PC-9 (cell line): ENCODE measurements around the gene TAF9B. TPM values are rescaled to one million over a fixed set of nuclear protein-coding genes. Genes with fewer than 3 reads are reported as not detected.
"Not testable (repeated sequence)": the region's sequence is repeated elsewhere in the genome, so short reads cannot be mapped to it uniquely, and the experiment has no call there.

ENCODE experiments used
- BruUV-seq: library from RNA; stranded (reverse); fragments of 400-500 nt; replicated peaks from 2 replicates; lab custom pipeline; 2021; lab: Mats Ljungman, UMichigan
- CTCF ChIA-PET: fragments of 300-600 bp; sonication (Branson Sonifier 250); formaldehyde crosslinking; loops from one replicate; lab custom pipeline; 2022; ENCODE audit warnings: antibody characterized with exemption; lab: Charles Lee
- POLR2A ChIA-PET: fragments of 300-600 bp; sonication (Branson Sonifier 250); formaldehyde crosslinking; loops from one replicate; lab custom pipeline; 2022; ENCODE audit warnings: antibody characterized with exemption; ENCODE audit not compliant: unreplicated experiment; lab: Charles Lee
- DNase-seq, 2 experiments: peaks; one replicate each; pipeline versions ENCODE4 v3.0.0 to v3.0.0-alpha.2; 2015 to 2022; ENCODE audit warnings: mixed read lengths in 1 of 2
- H2AFZ ChIP-seq: fragments of 200-600 bp; sonication (generic); 2 replicates; pipeline ENCODE4 v1.8.1; 2017; ENCODE audit warnings: antibody characterized with exemption
- H3F3A ChIP-seq: fragments of 200-600 bp; sonication (generic); 2 replicates; pipeline ENCODE4 v1.8.1; 2017; ENCODE audit warnings: antibody characterized with exemption, mild to moderate bottlenecking, low read depth; ENCODE audit not compliant: insufficient read depth
- H3K27ac ChIP-seq: fragments of 200-600 bp; sonication (generic); 2 replicates; pipeline ENCODE4 v1.6.1; 2016; ENCODE audit warnings: mixed run types
- H3K27me3 ChIP-seq: fragments of 200-600 bp; sonication (generic); 2 replicates; pipeline ENCODE4 v1.6.1; 2016; ENCODE audit warnings: low read depth, mixed run types; ENCODE audit not compliant: insufficient read depth
- H3K36me3 ChIP-seq: fragments of 200-600 bp; sonication (generic); 2 replicates; pipeline ENCODE4 v1.6.1; 2016; ENCODE audit warnings: low read depth, mixed run types
- H3K4me1 ChIP-seq: fragments of 200-600 bp; sonication (generic); replicated peaks from 2 replicates; pipeline ENCODE4 v1.6.1; 2016; ENCODE audit warnings: mixed run types; ENCODE audit not compliant: insufficient read depth
- H3K4me2 ChIP-seq: fragments of 200-600 bp; sonication (generic); 2 replicates; pipeline ENCODE4 v1.6.1; 2017; ENCODE audit warnings: mixed run types
- H3K4me3 ChIP-seq: fragments of 200-600 bp; sonication (generic); 2 replicates; pipeline ENCODE4 v1.6.1; 2016; ENCODE audit warnings: mixed run types
- H3K79me2 ChIP-seq: fragments of 200-600 bp; sonication (generic); 2 replicates; pipeline ENCODE4 v1.6.1; 2017; ENCODE audit warnings: low read depth, mixed run types
- H3K9me2 ChIP-seq: fragments of 200-600 bp; sonication (generic); 2 replicates; pipeline ENCODE4 v1.8.1; 2017; ENCODE audit warnings: mild to moderate bottlenecking; ENCODE audit not compliant: insufficient read depth
- H3K9me3 ChIP-seq: fragments of 200-600 bp; sonication (generic); 2 replicates; pipeline ENCODE4 v1.8.1; 2016; ENCODE audit warnings: low read depth; ENCODE audit not compliant: insufficient read depth
- H4K20me1 ChIP-seq: fragments of 200-600 bp; sonication (generic); 2 replicates; pipeline ENCODE4 v1.8.1; 2017; ENCODE audit not compliant: insufficient read depth
- CTCF ChIP-seq: fragments of 200-600 bp; sonication (generic); conservative IDR thresholded peaks from 2 replicates; pipeline ENCODE4 v1.6.1; 2017; ENCODE audit warnings: mixed run types, antibody characterized with exemption, mild to moderate bottlenecking, moderate library complexity
- EZH2 ChIP-seq: fragments of 200-600 bp; sonication (generic); IDR thresholded peaks from 2 replicates; pipeline ENCODE4 v1.8.0; 2017; ENCODE audit warnings: antibody characterized with exemption, low read depth
- intact Hi-C: fragments of 100-400 bp; cut with micrococcal nuclease; formaldehyde crosslinking; loops from one replicate; pipeline ENCODE4 v1.10.0; 2022; ENCODE audit not compliant: unreplicated experiment
- total RNA-seq: library from RNA; stranded (reverse); gene quantifications from 2 replicates; pipeline ENCODE4 v1.2.3, GENCODE V29; 2021

TAF9B gene
- total RNA-seq, 1 experiment from 2014 or later = 11.4 TPM

- BruUV-seq = no TSS peak
- H3K36me3 ChIP-seq = no peaks in the 10 kb centered on the region
- no peaks in the 10 kb centered on the region for H3F3A ChIP-seq
- H3K27me3 ChIP-seq = peaks cover 9% of the 10 kb centered on the region; the same call in 1 of the 2 replicates
- no peaks in the 10 kb centered on the region for H4K20me1 ChIP-seq
- no peaks in the 10 kb centered on the region for H3K9me2 ChIP-seq
- POLR2A ChIA-PET = no interaction called here
- DNase-seq = no peak
- no peaks in the 10 kb centered on the region for H3K9me3 ChIP-seq
- TF ChIP-seq CTCF = no peak
- no peak for TF ChIP-seq EZH2
- H3K4me2 ChIP-seq = no peak overlapping the region
- no peaks in the 10 kb centered on the region for H3K4me1 ChIP-seq
- H3K4me3 ChIP-seq = no peak overlapping the region
- intact Hi-C loops = no loop called here
- CTCF ChIA-PET = no interaction called here
- H3K27ac ChIP-seq = no peak overlapping the region
- no peak overlapping the region for H2AFZ ChIP-seq
- H3K79me2 ChIP-seq = no peaks in the 10 kb centered on the region
Measured at GRCh38 chrX:78168065-78168464, 28.6 kb upstream of the TAF9B start.

GRCh38 chrX:78165425-78165824, 26.0 kb upstream of the TAF9B start:
- ChIA-PET POLR2A (no interaction called here), CTCF (no interaction called here)
- no peaks in the 10 kb centered on the region for H3K79me2 ChIP-seq
- H4K20me1 ChIP-seq = no peaks in the 10 kb centered on the region
- no peak overlapping the region for H3K4me3 ChIP-seq
- no TSS peak for BruUV-seq
- intact Hi-C loops = no loop called here
- no peak for TF ChIP-seq EZH2
- no peak for TF ChIP-seq CTCF
- H3K9me3 ChIP-seq = no peaks in the 10 kb centered on the region
- no peaks in the 10 kb centered on the region for H3F3A ChIP-seq
- no peak overlapping the region for H3K4me2 ChIP-seq
- no peaks in the 10 kb centered on the region for H3K9me2 ChIP-seq
- no peak overlapping the region for H2AFZ ChIP-seq
- H3K4me1 ChIP-seq = no peaks in the 10 kb centered on the region
- no peak for DNase-seq
- H3K27me3 ChIP-seq = peaks cover under 1% of the 10 kb centered on the region; the same call in 1 of the 2 replicates
- H3K27ac ChIP-seq = no peak overlapping the region
- no peaks in the 10 kb centered on the region for H3K36me3 ChIP-seq

- CTCF ChIA-PET, H3K79me2 ChIP-seq, H3K4me3 ChIP-seq, H4K20me1 ChIP-seq, H3F3A ChIP-seq, H3K4me2 ChIP-seq, BruUV-seq, H2AFZ ChIP-seq, H3K36me3 ChIP-seq, H3K27ac ChIP-seq, H3K4me1 ChIP-seq, H3K9me3 ChIP-seq, intact Hi-C loops, H3K9me2 ChIP-seq, POLR2A ChIA-PET, DNase-seq, H3K27me3 ChIP-seq: not testable (repeated sequence)
Measured at GRCh38 chrX:78163175-78163574, 23.7 kb upstream of the TAF9B start.

- H3K4me2 ChIP-seq, CTCF ChIA-PET, intact Hi-C loops, BruUV-seq, H3K27ac ChIP-seq, H3F3A ChIP-seq, H3K4me1 ChIP-seq, H3K79me2 ChIP-seq, DNase-seq, H4K20me1 ChIP-seq, H3K36me3 ChIP-seq, POLR2A ChIA-PET, H3K9me3 ChIP-seq, H2AFZ ChIP-seq, H3K4me3 ChIP-seq, H3K27me3 ChIP-seq, H3K9me2 ChIP-seq: not testable (repeated sequence)
Measured at GRCh38 chrX:78160711-78161110, 21.3 kb upstream of the TAF9B start.

GRCh38 chrX:78157846-78158245, 18.4 kb upstream of the TAF9B start:
- peak overlapping the region; percentile 54 for H3K4me2 ChIP-seq
- H3K9me3 ChIP-seq, H3K27me3 ChIP-seq, H3K79me2 ChIP-seq, H3F3A ChIP-seq, POLR2A ChIA-PET, DNase-seq, H3K36me3 ChIP-seq, CTCF ChIA-PET, H3K4me3 ChIP-seq, H3K27ac ChIP-seq, H3K4me1 ChIP-seq, H4K20me1 ChIP-seq, H3K9me2 ChIP-seq, H2AFZ ChIP-seq, BruUV-seq, intact Hi-C loops: not testable (repeated sequence)

GRCh38 chrX:78157373-78157772, 17.9 kb upstream of the TAF9B start:
- H2AFZ ChIP-seq, H3K9me3 ChIP-seq, H3F3A ChIP-seq, H3K27ac ChIP-seq, H3K36me3 ChIP-seq, H3K4me3 ChIP-seq, H3K9me2 ChIP-seq, POLR2A ChIA-PET, intact Hi-C loops, CTCF ChIA-PET, H3K79me2 ChIP-seq, H3K27me3 ChIP-seq, H4K20me1 ChIP-seq, BruUV-seq, H3K4me1 ChIP-seq, DNase-seq: not testable (repeated sequence)
- H3K4me2 ChIP-seq = peak overlapping the region; percentile 54
